Ascending aorta (tissue), 2 donors: Measurements from ENCODE around the gene CHRNA1. TPM values are rescaled to one million over a fixed set of nuclear protein-coding genes. Genes with fewer than 3 reads are reported as not detected.
"Not testable (repeated sequence)": the region's sequence is repeated elsewhere in the genome, so short reads cannot be mapped to it uniquely, and the experiment has no call there.

Experiments
- DNase-seq, 2 donors: peaks; one replicate each; pipeline ENCODE4 v3.0.0-alpha.2; 2019; ENCODE audit warnings: low spot score in 2 of 2
- H3K27ac ChIP-seq, 2 donors: fragments of 200-600 bp; sonication (generic); one replicate each; pipeline ENCODE4 v1.5.1; 2016 to 2017; ENCODE audit warnings: mild to moderate bottlenecking in 1 of 2
- H3K27me3 ChIP-seq: fragments of 200-600 bp; sonication (generic); one replicate; pipeline ENCODE4 v1.5.1; 2017
- H3K36me3 ChIP-seq, 2 donors: fragments of 200-600 bp; sonication (generic); one replicate each; pipeline ENCODE4 v1.5.1; 2016
- H3K4me1 ChIP-seq, 2 donors: fragments of 200-600 bp; sonication (generic); one replicate each; pipeline ENCODE4 v1.5.1; 2016 to 2017; ENCODE audit warnings: mild to moderate bottlenecking in 1 of 2
- H3K4me3 ChIP-seq, 2 donors: fragments of 200-600 bp; sonication (generic); one replicate each; pipeline ENCODE4 v1.5.1; 2016 to 2017; ENCODE audit warnings: mild to moderate bottlenecking in 1 of 2
- H3K9me3 ChIP-seq, 2 donors: fragments of 200-600 bp; sonication (generic); one replicate each; pipeline ENCODE4 v1.5.1; 2016
- intact Hi-C: fragments of 100-400 bp; cut with DNase I; formaldehyde crosslinking; loops from one replicate; pipeline ENCODE4 v1.15.1; 2023
- total RNA-seq: library from RNA; depleted of rRNA; stranded (reverse); fragments of >200 nt; gene quantifications from one replicate; pipeline ENCODE4 v1.1.0, GENCODE V29; 2016
- TF ChIP-seq, protein P1 (sequence below), 3 experiments: fragments of 200-600 bp in 2 of 3; fragments of 450-650 bp in 1 of 3; sonication (generic) in 2 of 3; IDR thresholded peaks; one replicate each; pipeline ENCODE4 v1.5.1; 2016 to 2019; ENCODE audit warnings: antibody characterized with exemption in 3 of 3, mild to moderate bottlenecking in 1 of 3, moderate library complexity in 1 of 3

The CHRNA1 gene
- total RNA-seq, 1 donor from 2014 or later = not detected

DNA sequence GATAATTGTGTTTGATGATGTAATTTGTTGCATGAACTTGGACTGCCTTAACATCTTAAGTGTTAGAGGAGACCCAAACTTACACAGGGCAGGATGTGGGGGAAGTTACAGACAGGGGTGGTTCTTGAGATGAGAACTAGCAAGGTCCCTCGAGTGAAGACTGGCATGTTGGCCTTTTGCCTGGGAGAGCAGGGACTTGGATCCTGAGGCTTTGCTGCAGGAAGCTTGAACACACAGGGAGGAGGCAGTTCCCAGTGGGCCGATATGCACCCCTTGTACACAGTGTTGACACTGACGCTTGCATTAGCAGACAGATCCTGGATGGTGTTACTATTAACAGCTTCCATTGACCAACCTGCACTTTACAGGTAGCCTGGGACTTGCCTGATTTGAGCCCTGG, 47.5 kb downstream of the CHRNA1 start:
- no peak overlapping the region for H3K27ac ChIP-seq
- no peak for DNase-seq
- no peaks in the 10 kb centered on the region for H3K9me3 ChIP-seq
- no peaks in the 10 kb centered on the region for H3K4me1 ChIP-seq
- no peaks in the 10 kb centered on the region for H3K36me3 ChIP-seq
- H3K4me3 ChIP-seq = no peak overlapping the region
- TF ChIP-seq, protein P1, sequence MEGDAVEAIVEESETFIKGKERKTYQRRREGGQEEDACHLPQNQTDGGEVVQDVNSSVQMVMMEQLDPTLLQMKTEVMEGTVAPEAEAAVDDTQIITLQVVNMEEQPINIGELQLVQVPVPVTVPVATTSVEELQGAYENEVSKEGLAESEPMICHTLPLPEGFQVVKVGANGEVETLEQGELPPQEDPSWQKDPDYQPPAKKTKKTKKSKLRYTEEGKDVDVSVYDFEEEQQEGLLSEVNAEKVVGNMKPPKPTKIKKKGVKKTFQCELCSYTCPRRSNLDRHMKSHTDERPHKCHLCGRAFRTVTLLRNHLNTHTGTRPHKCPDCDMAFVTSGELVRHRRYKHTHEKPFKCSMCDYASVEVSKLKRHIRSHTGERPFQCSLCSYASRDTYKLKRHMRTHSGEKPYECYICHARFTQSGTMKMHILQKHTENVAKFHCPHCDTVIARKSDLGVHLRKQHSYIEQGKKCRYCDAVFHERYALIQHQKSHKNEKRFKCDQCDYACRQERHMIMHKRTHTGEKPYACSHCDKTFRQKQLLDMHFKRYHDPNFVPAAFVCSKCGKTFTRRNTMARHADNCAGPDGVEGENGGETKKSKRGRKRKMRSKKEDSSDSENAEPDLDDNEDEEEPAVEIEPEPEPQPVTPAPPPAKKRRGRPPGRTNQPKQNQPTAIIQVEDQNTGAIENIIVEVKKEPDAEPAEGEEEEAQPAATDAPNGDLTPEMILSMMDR (IDR thresholded peaks at IDR 0.05) = no peak
- intact Hi-C loops = no loop called here
- no peaks in the 10 kb centered on the region for H3K27me3 ChIP-seq

DNA sequence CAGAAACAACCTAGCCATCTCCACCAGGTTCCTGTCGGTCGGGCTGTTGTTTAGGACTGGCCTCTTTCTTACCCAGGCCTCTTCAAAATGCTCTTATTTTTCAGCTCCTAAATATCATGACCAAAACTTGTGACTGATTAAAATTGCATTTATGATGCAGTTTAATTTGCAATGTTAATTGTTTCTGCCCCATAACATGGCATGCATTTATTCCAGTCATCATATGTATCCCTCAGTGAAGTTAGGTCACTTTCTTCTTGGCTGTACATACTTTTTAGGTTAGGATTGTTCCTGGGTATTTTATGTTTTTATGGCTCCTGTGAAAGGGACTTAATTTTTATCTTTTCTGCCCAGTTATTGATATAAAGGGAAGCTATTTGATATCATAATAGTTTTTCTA, 50.6 kb downstream of the CHRNA1 start:
- no peak for DNase-seq
- intact Hi-C loops = no loop called here
- Histone ChIP-seq H3K9me3 (no peaks in the 10 kb centered on the region), H3K4me3 (no peak overlapping the region), H3K27me3 (no peaks in the 10 kb centered on the region), H3K27ac (no peak overlapping the region), H3K36me3 (no peaks in the 10 kb centered on the region), H3K4me1 (no peaks in the 10 kb centered on the region)
- TF ChIP-seq, protein P1 (IDR thresholded peaks at IDR 0.05) = no peak

DNA sequence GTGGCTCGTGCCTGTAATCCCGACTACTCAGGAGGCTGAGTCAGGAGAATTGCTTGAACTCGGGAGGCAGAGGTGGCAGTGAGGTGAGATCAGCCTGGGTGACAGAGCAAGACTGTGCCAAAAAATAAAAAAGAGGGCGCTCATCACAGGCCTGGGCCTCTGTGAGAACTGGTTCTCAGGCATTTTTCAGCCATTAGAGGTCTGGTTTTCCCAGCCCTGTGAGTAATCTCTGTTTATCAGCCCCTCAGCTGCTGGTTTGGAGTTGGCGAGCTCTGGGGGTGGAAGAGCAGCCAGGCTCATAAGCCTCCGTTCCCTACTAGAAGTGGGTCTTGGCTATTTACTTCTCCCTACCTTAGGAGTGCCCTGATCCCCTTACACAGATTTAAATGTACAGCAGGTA, 53.1 kb downstream of the CHRNA1 start:
- intact Hi-C loops = no loop called here
- no peak overlapping the region for H3K27ac ChIP-seq
- no peaks in the 10 kb centered on the region for H3K4me1 ChIP-seq
- no peak for DNase-seq
- H3K4me3 ChIP-seq = no peak overlapping the region
- no peaks in the 10 kb centered on the region for H3K27me3 ChIP-seq
- no peaks in the 10 kb centered on the region for H3K36me3 ChIP-seq
- TF ChIP-seq, protein P1 (IDR thresholded peaks at IDR 0.05) = no peak
- no peaks in the 10 kb centered on the region for H3K9me3 ChIP-seq

- H3K27me3 ChIP-seq, intact Hi-C loops, H3K36me3 ChIP-seq, H3K9me3 ChIP-seq, DNase-seq, H3K4me1 ChIP-seq, H3K4me3 ChIP-seq, H3K27ac ChIP-seq: not testable (repeated sequence)
These were observed 54.8 kb downstream of the CHRNA1 start for GRCh38 chr2:174709416-174710004.

DNA sequence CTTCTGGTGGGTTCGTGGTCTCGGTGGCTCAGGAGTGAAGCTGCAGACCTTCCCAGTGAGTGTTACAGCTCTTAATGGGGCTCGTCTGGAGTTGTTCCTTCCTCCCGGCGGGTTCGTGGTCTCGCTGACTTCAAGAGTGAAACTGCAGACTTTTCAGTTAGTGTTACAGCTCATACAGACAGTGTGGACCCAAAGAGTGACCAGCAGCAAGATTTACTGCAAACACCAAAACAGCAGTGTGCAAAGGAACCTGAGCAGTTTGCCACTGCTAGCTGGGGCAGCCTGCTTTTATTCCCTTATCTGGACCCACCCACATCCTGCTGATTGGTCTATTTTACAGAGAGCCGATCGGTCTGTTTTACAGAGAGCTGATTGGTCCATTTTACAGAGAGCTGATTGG, 55.6 kb downstream of the CHRNA1 start:
- no peaks in the 10 kb centered on the region for H3K9me3 ChIP-seq
- H3K36me3 ChIP-seq = no peaks in the 10 kb centered on the region
- no peaks in the 10 kb centered on the region for H3K27me3 ChIP-seq
- TF ChIP-seq, protein P1 (IDR thresholded peaks at IDR 0.05) = no peak
- H3K4me3 ChIP-seq = no peak overlapping the region
- no peak overlapping the region for H3K27ac ChIP-seq
- intact Hi-C loops = no loop called here
- DNase-seq = no peak
- H3K4me1 ChIP-seq = no peaks in the 10 kb centered on the region

DNA sequence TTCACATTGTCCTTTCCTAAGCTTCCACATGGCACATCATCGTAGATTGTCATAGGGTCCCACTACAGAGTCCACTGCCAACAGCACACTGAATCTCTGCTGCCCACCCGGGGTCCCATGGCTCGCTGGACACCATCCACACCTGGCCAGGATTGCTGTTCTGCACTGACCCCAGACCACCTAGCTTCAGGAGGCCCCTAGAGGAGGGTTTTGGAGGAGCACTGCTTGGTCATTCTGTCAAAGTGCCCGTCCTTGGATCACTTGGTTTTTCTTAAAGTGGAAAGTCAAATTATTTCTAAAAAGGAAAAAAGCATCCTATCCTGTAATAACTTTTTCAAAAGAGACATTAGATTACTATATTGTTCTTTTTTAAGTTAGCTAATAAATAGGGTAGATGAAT, 59.0 kb downstream of the CHRNA1 start:
- no peak for DNase-seq

More for the DNA sequence above, 59.0 kb downstream of the CHRNA1 start:
- TF ChIP-seq, protein P1 (IDR thresholded peaks at IDR 0.05) = no peak
- H3K4me3 ChIP-seq = no peak overlapping the region
- H3K27ac ChIP-seq = no peak overlapping the region
- H3K36me3 ChIP-seq = no peaks in the 10 kb centered on the region
- no peaks in the 10 kb centered on the region for H3K4me1 ChIP-seq
- H3K27me3 ChIP-seq = no peaks in the 10 kb centered on the region
- intact Hi-C loops = no loop called here
- H3K9me3 ChIP-seq = no peaks in the 10 kb centered on the region
